Neutrophil (primary cell): ENCODE data around the gene STMND1.
"Not testable (repeated sequence)": the region's sequence is repeated elsewhere in the genome, so short reads cannot be mapped to it uniquely, and the experiment has no call there.

Source experiments
- H3K27ac ChIP-seq: fragments of 200-600 bp; sonication (generic); 2 replicates; pipeline ENCODE4 v1.5.1; 2016; ENCODE audit warnings: mild to moderate bottlenecking, moderate library complexity
- H3K27me3 ChIP-seq: fragments of 200-600 bp; sonication (generic); 2 replicates; pipeline ENCODE4 v1.6.0; 2016; ENCODE audit warnings: mild to moderate bottlenecking
- H3K36me3 ChIP-seq: fragments of 200-600 bp; sonication (generic); 2 replicates; pipeline ENCODE4 v1.5.1; 2017
- H3K4me1 ChIP-seq, 2 experiments: fragments of 200-600 bp in 1 of 2; sonication (generic) in 1 of 2; 1 replicate in 1 of 2; 2 replicates in 1 of 2; pipeline versions ENCODE4 v1.5.1 to v1.6.1; 2013 to 2016; ENCODE audit warnings: low read depth in 1 of 2, low read length in 1 of 2, mild to moderate bottlenecking in 1 of 2, moderate library complexity in 1 of 2; ENCODE audit not compliant: control insufficient read depth in 1 of 2, insufficient read depth in 1 of 2
- H3K4me3 ChIP-seq, 2 experiments: fragments of 200-600 bp in 1 of 2; sonication (generic) in 1 of 2; 1 replicate in 1 of 2; 2 replicates in 1 of 2; pipeline ENCODE4 v1.5.1; 2013 to 2016; ENCODE audit warnings: low read depth in 1 of 2, low read length in 1 of 2, mild to moderate bottlenecking in 1 of 2, moderate library complexity in 1 of 2
- H3K9me3 ChIP-seq: fragments of 200-600 bp; sonication (generic); 2 replicates; pipeline ENCODE4 v1.5.1; 2016
- CTCF ChIP-seq: fragments of 200-600 bp; sonication (generic); IDR thresholded peaks from 2 replicates; pipeline ENCODE4 v1.5.1; 2016; ENCODE audit warnings: antibody characterized with exemption

Gene STMND1

DNA sequence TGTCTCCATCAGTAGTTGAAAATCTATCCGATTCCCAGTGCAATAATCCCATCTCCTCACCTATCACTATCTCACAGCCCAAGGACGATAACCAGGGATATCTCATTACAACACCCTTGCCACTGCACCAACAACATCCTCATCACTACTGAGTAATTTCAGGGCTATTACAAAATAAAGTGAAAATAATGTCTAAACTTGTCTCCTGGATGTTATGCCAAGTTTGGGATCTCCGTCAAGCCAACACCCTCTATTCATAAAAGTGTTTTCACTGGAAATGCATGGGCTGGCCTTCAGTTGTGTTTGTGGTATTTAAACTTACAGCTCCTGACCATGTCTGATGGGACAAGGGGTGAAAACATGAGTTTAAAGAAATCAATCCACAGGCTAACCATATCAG is 42.0 kb upstream of the STMND1 start:
- Histone ChIP-seq H3K36me3 (no peaks in the 10 kb centered on the region), H3K9me3 (no peaks in the 10 kb centered on the region), H3K27me3 (no peaks in the 10 kb centered on the region), H3K27ac (no peak overlapping the region), H3K4me1 (no peaks in the 10 kb centered on the region), H3K4me3 (no peak overlapping the region)
- no peak for TF ChIP-seq CTCF

DNA sequence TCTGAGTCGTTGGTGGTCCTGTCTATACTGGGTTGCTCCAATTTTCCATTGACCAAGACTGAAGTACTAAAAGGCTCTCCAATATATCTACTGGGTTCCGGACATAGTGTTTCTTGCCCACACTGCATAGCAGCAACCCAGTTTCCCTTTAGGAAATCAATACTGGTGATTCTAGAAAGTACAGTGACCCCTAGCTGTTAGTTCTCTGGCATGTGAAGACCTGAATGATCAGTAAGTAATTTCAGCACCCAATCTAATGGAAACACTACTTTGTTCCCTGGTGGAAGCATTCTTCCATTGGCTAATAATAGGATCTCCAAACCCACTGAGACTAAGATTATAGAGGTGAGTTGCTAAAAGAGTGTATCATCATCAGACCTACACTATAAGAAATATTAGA is 40.8 kb upstream of the STMND1 start:
- Histone ChIP-seq H3K4me3 (no peak overlapping the region), H3K36me3 (no peaks in the 10 kb centered on the region)
- no peak for TF ChIP-seq CTCF

GRCh38 chr6:17062871-17063440 is 38.9 kb upstream of the STMND1 start:
- Histone ChIP-seq H3K4me1 (no peaks in the 10 kb centered on the region), H3K36me3 (no peaks in the 10 kb centered on the region), H3K9me3 (no peaks in the 10 kb centered on the region), H3K27me3 (no peaks in the 10 kb centered on the region), H3K4me3 (no peak overlapping the region), H3K27ac (no peak overlapping the region)
- no peak for TF ChIP-seq CTCF

More for the DNA sequence above, 40.8 kb upstream of the STMND1 start:
- Histone ChIP-seq H3K27me3 (no peaks in the 10 kb centered on the region), H3K4me1 (no peaks in the 10 kb centered on the region), H3K9me3 (no peaks in the 10 kb centered on the region), H3K27ac (no peak overlapping the region)

- H3K27ac ChIP-seq, result no peak overlapping the region
- no peak for TF ChIP-seq CTCF
- no peaks in the 10 kb centered on the region for H3K9me3 ChIP-seq
- no peak overlapping the region for H3K4me3 ChIP-seq
- H3K4me1 ChIP-seq, result no peaks in the 10 kb centered on the region
- no peaks in the 10 kb centered on the region for H3K27me3 ChIP-seq
- H3K36me3 ChIP-seq, result no peaks in the 10 kb centered on the region
Observed at GRCh38 chr6:17064975-17065374, 36.9 kb upstream of the STMND1 start.

DNA sequence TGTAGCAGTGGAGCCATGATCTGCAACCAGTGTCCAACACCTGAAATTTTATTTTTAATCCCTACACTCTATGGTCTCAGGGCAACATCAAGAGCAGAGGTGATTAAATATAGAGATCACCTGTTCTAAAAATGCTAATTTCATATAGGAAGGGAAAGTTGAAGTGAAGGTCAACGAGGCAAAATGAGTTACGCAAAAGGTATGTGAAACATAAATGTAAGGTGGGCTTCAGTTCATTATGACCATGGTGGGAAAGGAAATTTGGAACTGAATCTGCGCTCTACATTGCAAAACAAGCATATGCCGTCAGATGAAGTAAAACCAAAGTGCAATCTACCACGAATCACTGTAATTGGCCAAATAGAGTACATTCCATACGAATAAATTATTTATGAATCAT is 35.2 kb upstream of the STMND1 start:
- no peak overlapping the region for H3K27ac ChIP-seq
- H3K36me3 ChIP-seq, result no peaks in the 10 kb centered on the region
- no peaks in the 10 kb centered on the region for H3K4me1 ChIP-seq
- no peaks in the 10 kb centered on the region for H3K9me3 ChIP-seq
- no peaks in the 10 kb centered on the region for H3K27me3 ChIP-seq
- TF ChIP-seq CTCF, result no peak
- no peak overlapping the region for H3K4me3 ChIP-seq

GRCh38 chr6:17068972-17069371 is 32.9 kb upstream of the STMND1 start:
- not testable (repeated sequence) for H3K9me3 ChIP-seq, H3K27me3 ChIP-seq, H3K4me1 ChIP-seq, H3K27ac ChIP-seq, H3K36me3 ChIP-seq, H3K4me3 ChIP-seq

- H3K9me3 ChIP-seq, H3K27me3 ChIP-seq, H3K4me3 ChIP-seq, H3K4me1 ChIP-seq, H3K27ac ChIP-seq, H3K36me3 ChIP-seq: not testable (repeated sequence)
Observed at GRCh38 chr6:17070400-17070799, 31.4 kb upstream of the STMND1 start.

DNA sequence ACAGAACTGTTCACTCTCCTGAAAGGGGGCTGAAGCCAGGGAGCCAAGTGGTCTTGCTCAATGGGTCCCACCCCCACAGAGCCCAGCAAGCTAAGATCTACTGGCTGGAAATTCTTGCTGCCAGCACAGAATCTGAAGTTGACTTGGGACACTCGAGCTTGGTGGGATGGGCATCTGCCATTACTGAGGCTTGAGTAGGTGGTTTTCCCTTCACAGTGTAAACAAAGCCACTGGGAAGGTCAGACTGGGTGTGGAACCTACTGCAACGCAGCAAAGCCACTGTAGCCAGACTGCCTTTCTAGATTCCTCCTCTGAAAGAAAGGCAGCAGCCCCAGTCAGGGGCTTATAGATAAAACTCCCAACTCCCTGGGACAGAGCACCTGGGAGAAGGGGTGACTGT is 28.3 kb upstream of the STMND1 start:
- H3K4me1 ChIP-seq, H3K27me3 ChIP-seq, H3K9me3 ChIP-seq, H3K27ac ChIP-seq, H3K4me3 ChIP-seq, H3K36me3 ChIP-seq: not testable (repeated sequence)
